HG03575 (cell line): ENCODE measurements around the gene ATG7.
"Not testable (repeated sequence)": the region's sequence is repeated elsewhere in the genome, so short reads cannot be mapped to it uniquely, and the experiment has no call there.

Source experiments
- ATAC-seq: cut with Tn5 transposase; IDR thresholded peaks from one replicate; pipeline ENCODE4 v1.9.1; 2021; ENCODE audit not compliant: unreplicated experiment, insufficient number of reproducible peaks, low FRiP score; ENCODE audit errors: extremely low read depth

ATG7 gene

DNA sequence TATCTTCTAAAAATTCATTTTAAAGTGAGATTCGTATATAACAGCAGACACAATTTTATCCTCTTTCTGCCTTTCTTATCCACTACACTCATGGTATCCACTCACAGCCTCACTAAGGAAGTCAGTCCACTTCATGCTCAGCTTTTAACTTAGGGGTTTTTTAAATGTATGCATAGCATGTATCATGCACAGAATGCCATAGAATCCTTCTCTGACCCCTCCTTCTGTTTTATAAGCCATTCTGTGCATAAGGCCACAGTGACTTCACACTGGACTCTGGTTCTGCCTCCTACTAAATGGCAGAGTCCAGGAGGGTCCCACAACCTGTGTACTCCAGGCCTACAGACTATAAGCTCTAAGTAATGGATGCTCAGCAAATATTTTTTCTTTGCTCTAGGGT lies 129.2 kb downstream of the ATG7 start:
- ATAC-seq = no peak

GRCh38 chr3:11405323-11405722 lies 133.1 kb downstream of the ATG7 start:
- no peak for ATAC-seq

DNA sequence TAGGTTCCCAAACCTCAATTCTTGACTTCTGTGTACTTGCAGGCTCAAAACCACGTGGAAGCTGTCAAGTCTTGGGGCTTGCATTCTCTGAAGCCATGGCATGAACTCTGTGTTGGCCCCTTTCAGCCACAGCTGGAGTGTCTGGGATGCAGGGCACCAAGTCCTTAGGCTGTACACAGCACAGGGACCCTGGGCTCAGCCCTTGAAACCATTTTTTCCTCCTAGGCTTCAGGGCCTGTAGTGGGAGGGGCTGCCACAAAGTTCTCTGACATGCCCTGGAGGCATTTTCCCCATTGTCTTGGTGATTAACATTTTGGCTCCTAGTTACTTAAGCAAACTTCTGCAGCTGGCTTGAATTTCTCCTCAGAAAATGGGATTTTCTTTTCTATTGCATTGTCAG lies 135.4 kb downstream of the ATG7 start:
- ATAC-seq = no peak

DNA sequence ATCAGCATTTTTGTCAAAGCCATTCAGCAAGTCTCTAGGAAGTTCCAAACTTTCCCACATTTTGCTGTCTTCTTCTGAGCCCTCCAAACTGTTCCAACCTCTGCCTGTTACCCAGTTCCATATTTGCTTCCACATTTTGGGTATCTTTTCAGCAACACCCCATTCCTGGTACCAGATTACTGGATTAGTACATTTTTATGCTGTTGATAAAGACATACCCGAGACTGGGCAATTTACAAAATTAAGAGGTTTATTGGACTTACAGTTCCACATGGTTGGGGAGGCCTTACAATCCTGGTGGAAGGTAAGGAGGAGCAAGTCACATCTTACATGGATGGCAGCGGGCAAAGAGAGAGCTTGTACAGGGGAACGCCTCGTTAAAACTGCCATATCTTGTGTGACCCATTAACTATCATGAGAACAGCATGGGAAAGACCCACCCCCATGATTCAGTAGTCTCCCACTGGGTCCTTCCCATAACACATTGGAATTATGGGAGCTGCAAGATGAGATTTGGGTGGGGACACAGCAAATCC lies 136.2 kb downstream of the ATG7 start:
- not testable (repeated sequence) for ATAC-seq

- no peak for ATAC-seq
These were observed 138.4 kb downstream of the ATG7 start for GRCh38 chr3:11410564-11410963.

- no peak for ATAC-seq
These were observed 139.8 kb downstream of the ATG7 start for GRCh38 chr3:11411956-11412355.

DNA sequence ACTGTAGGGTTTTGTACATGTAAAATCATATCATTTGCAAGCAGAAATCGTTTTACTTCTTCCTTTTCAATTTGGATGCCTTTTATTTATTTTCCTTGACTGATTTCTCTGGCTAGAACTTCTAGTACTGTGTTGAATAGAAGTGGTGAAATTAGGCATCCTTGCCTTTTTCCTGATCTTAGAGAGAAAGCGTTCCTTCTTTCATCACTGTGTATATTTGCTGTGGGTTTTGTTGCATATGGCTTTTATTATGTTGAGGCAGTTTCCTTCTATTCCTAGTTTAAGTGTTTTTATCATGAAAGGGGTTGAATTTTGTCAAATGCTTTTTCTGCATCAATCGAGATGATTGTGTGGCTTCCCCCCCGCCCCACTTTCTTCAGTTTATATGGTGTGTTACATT lies 140.9 kb downstream of the ATG7 start:
- ATAC-seq = no peak

DNA sequence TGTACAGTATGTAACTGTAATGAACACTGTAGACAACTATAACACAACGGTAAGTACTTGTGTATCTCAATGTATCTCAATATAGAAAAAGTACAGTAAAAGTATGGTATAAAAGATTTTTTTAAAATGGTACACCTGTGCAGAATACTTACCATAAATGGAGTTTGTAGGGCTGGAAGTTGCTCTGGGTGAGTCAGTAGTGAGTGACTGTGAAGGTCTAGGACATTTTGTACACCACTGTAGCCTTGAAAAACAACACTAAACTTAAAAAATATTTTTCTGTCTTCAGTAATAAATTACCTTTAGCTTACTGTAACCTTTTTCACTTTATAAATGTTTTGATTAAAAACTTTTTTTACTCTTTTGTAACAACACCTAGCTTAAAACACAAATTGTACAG lies 142.9 kb downstream of the ATG7 start:
- ATAC-seq = no peak

DNA sequence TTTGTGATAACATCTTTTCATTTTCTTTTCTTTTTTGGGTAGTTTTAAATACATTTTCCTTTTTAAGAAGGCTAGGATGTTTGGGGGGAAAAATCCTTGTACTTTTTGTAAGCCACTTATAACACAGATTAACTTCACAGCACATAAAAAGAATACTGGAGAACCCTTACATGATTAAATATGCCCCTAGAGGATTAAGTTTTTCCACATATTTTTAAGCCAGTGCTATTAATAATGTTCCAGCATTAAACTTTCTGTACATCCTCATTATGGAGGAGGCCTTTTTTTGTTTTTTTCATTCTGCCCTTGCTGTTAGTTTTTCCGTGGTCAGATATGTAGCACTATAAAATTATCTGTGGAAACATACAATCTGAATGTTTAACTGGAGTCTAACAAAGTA lies 147.9 kb downstream of the ATG7 start:
- no peak for ATAC-seq

DNA sequence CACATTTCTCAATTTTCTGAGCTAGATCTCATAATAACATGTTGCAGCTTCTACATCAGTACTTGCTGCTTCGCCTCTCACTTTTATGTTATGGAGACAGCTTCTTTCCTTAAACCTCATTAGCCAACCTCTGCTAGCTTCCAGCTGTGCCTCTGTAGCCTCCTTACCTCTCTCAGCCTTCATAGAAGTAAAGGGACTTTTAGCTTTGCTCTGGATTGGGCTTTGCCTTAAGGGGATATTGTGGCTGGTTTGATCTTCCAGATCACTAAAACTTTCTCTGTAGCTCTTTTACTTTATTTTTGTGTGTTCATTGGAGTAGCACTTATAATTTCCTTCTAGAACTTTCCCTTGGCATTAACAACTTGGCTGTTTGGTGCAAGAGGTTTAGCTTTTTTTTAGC lies 150.1 kb downstream of the ATG7 start:
- no peak for ATAC-seq

GRCh38 chr3:11423868-11424267 lies 151.7 kb downstream of the ATG7 start:
- ATAC-seq = no peak

GRCh38 chr3:11424277-11424676 lies 152.1 kb downstream of the ATG7 start:
- ATAC-seq = no peak

DNA sequence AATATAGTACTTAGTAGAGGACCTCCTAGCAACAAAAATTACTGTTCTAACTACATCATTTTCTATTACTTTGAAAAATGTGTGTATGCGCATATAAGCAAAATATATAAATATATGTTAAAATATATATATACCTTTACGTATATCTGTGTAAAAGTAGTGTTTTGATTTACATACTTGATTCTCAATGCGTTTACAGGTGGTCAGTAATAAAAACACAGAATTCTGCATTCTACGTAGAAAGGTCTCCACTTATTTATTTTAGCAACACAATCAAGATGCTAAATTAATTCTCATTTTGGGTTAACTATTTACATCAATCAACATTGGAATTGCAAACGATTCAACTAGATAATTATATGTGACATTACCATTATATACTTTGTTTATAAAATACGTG lies 158.0 kb downstream of the ATG7 start:
- no peak for ATAC-seq

DNA sequence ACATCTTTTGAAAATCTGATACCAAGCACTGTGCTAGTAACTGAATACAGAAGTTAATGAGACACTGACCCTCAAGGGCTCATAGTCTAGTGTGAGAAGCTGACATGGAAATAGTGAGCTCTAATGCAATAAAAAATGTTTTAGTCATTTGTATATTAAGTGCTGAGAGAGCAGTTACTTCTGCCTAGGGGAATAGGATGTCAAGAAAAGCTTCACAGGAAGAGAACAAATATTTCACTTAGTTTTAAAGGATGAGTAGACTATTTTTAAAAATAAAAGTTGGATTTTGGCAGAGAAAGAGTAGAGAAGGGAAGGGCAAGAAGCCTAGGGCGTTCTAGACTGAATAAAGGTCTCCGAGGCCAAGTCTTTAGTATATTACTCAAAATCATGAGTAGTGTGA lies 158.4 kb downstream of the ATG7 start:
- ATAC-seq = no peak

DNA sequence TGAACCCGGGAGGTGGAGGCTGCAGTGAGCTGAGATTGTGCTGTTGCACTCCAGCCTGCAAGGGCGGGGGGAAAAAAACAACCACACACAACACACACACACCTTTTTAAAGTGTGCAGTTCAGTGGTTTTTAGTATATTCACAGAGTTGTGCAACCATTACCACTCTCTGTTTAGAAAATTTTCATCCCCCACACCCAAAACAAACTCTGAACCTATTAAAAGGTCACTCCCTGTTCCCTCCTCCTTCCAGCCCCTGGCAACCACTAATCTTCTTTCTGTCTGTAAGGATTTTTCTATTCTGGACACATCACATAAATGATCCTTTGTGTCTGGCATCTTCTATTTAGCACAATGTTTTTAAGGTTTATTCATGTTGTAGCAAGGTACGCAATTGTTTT lies 159.1 kb downstream of the ATG7 start:
- no peak for ATAC-seq

- no peak for ATAC-seq
These were observed 161.9 kb downstream of the ATG7 start for GRCh38 chr3:11434017-11434526.

DNA sequence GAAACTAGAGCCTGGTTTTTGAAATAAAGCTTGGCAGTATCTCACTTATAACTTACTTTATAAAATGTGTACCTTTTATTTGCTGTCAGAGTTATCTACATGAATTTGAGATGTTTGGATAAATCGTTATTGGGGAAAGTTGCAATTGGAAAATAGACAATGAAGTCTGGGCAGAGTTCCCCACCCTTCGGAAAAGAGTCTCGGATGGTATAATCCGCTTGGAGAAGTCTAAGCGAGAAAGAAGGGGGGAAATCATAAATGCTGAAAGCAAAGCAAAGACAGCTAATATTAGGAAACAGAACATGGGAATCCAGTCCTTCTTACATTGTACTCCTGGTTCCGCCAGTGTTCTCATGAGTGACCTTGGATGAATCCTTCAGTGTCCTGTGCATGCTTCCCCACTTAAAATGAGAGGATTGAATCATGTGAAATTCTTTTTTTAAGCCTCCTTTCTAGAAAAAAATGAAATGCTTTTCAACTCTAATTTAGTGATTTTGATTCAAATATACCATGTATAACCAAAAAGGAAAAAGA lies 162.4 kb downstream of the ATG7 start:
- ATAC-seq = no peak

- ATAC-seq = no peak
These were observed 163.4 kb downstream of the ATG7 start for GRCh38 chr3:11435440-11436165.

DNA sequence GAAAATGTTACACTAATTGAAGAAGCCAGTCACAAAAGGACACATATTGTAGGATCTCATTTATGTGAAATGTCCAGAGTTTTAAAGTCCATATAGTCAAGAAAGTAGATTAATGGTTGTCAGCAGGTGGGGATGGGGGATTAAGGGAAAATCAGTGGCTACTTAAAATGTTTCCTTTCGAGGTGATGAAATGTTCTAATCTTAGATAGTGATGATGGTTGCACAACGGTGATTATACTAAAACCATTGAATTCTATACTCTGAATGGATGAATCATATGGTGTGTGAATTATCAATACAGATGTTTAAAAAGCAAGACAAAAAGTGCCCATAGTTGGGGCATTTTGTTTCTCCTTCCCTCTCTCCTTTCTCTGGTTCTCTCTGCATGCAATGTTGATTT lies 164.6 kb downstream of the ATG7 start:
- no peak for ATAC-seq

DNA sequence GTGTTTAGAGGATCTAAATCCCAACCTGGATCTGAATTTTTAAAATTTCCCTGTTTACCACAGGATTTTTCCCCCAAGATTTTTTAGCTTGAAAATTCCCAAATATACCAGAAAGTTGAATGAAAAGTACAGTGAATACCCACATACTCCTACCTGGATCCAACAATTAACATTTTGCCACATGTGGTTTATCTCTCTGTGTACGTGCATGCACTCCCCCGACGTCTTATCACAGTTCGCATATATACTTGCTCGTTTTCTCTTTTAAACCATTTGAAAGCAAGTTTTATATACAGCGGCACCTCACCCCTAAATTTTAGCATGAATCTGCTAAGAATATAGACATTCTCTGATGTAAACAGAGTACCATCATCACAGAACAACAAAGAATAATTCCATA lies 165.3 kb downstream of the ATG7 start:
- no peak for ATAC-seq

DNA sequence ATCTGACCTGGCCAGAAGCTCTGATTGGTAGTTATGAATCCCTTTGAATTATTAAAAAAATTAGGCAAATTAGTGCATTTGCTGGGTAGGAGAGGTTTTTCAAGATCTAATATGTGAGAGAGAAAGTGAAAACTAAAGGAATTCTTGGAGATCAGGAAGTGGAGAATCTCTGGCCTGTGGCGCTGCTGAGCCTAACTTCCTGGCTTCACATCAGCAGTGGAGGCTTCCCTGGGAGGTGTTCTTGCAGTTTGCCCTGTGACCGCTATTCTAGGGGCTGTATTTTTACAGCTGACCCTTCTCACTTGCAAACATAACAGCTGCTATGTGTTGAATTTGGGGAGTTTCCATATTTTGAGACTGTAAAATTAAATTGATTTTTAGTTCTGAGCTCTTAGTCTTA lies 166.4 kb downstream of the ATG7 start:
- ATAC-seq = no peak
